Osteocyte (in vitro differentiated cells): ENCODE data around the gene FCRLA. TPM values are rescaled to one million over a fixed set of nuclear protein-coding genes. Genes with fewer than 3 reads are reported as not detected.
"Not testable (repeated sequence)": the region's sequence is repeated elsewhere in the genome, so short reads cannot be mapped to it uniquely, and the experiment has no call there.

Source experiments
- DNase-seq: peaks from one replicate; pipeline ENCODE4 v3.0.0; 2021; ENCODE audit warnings: mixed read lengths; ENCODE audit not compliant: unreplicated experiment; ENCODE audit errors: extremely low spot score
- H3K27ac Mint-ChIP-seq: one replicate; pipeline ENCODE4 v1.8.0; 2021; ENCODE audit warnings: mild to moderate bottlenecking, mixed read lengths; ENCODE audit not compliant: unreplicated experiment
- H3K27me3 Mint-ChIP-seq: one replicate; pipeline ENCODE4 v1.8.0; 2021; ENCODE audit warnings: mixed read lengths; ENCODE audit not compliant: unreplicated experiment
- H3K36me3 Mint-ChIP-seq: one replicate; pipeline ENCODE4 v1.8.0; 2021; ENCODE audit warnings: mixed read lengths; ENCODE audit not compliant: unreplicated experiment
- H3K4me1 Mint-ChIP-seq: one replicate; pipeline ENCODE4 v1.8.0; 2021; ENCODE audit warnings: mixed read lengths; ENCODE audit not compliant: unreplicated experiment
- H3K4me3 Mint-ChIP-seq: one replicate; pipeline ENCODE4 v1.8.0; 2021; ENCODE audit warnings: mild to moderate bottlenecking, moderate library complexity, mixed read lengths; ENCODE audit not compliant: unreplicated experiment
- H3K9me3 Mint-ChIP-seq: one replicate; pipeline ENCODE4 v1.8.0; 2021; ENCODE audit warnings: mixed read lengths; ENCODE audit not compliant: unreplicated experiment
- long read RNA-seq: library from polyadenylated mRNA; unstranded; transcript quantifications from one replicate; pipeline ENCODE4 v2.0.0, GENCODE V29; 2021
- total RNA-seq: library from RNA; stranded (reverse); gene quantifications from 2 replicates; pipeline ENCODE4 v1.2.1, GENCODE V29; 2021
- TF ChIP-seq, protein P1 (sequence below): fragments of 200-600 bp; sonication (generic); IDR thresholded peaks from 2 replicates; pipeline ENCODE4 v1.5.0; 2021; ENCODE audit warnings: antibody characterized with exemption, mild to moderate bottlenecking, moderate library complexity

The FCRLA gene, protein sequence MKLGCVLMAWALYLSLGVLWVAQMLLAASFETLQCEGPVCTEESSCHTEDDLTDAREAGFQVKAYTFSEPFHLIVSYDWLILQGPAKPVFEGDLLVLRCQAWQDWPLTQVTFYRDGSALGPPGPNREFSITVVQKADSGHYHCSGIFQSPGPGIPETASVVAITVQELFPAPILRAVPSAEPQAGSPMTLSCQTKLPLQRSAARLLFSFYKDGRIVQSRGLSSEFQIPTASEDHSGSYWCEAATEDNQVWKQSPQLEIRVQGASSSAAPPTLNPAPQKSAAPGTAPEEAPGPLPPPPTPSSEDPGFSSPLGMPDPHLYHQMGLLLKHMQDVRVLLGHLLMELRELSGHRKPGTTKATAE
- total RNA-seq: not detected in 2 replicates
- long read RNA-seq: 0 reads

DNA sequence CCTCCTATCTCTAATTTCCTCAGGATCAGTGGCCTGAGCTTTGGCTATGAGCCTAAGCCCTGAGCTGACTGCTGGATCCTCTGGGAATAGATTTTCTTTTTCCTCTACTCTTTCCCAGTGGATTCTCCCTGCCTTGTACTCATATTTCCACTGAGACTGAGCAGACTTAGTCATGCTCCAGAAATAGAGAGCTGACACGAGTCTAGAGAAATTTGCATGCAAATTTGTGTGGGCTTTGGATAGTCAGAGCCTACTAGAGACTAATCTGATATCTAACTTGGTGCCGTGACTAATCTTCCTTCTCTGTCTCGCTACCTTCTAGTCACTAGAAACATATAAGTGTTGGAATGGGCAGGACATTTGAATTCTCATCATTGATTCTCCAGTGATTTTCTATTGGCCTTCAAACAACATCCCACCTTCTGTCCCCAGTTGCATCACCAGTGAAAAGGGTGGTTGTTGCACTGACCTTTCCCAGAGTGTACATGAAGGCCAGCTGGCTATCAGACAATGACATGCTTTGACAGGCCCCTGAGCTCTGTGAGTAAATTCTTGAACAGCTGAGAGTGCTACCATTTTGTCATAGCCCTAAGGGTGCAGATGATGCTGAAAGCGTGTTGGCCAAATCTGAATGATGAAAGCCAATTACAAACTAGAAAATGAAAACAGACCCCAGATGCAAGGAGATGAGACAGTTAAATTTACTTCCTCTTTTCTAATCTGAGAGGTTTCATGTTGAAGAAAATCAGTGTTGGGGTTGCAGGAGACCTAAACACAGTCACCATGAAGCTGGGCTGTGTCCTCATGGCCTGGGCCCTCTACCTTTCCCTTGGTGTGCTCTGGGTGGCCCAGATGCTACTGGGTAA lies at the start of gene FCRLA:
Gene FCRLA, plus strand, starts transcription at position 748 of the 866 bp plus-strand sequence. Its CDS starts 36 bp downstream, at position 784.
- H3K27ac Mint-ChIP-seq: no peak within 1 kb of the TSS
- H3K4me1 Mint-ChIP-seq: no peaks in the 10 kb centered on the region
- peak; percentile 38 for DNase-seq

DNA sequence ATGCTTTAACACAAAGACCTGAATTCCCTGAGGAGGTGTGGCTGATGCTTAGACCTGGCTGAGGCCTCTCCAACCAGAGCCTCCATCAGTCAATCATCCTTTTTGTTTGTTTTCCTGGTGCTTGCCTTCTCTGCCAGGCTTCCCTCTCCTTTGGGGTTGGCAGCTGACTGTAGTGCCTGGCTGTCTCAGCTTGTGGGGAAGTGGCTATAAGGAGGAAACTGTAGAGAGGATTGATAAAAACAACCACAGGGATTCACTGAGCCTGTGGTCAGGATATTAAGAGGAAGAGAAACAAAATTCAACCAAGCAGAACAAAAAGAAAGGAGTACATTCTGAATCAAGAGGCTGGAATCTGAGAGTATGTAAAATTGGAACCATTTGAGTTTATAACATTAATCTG lies 48.5 kb upstream of the FCRLA start:
- H3K4me1 Mint-ChIP-seq, DNase-seq, H3K27ac Mint-ChIP-seq, H3K4me3 Mint-ChIP-seq, H3K36me3 Mint-ChIP-seq, H3K9me3 Mint-ChIP-seq, H3K27me3 Mint-ChIP-seq: not testable (repeated sequence)

More for the DNA sequence above, at the start of gene FCRLA:
- TF ChIP-seq, protein P1, sequence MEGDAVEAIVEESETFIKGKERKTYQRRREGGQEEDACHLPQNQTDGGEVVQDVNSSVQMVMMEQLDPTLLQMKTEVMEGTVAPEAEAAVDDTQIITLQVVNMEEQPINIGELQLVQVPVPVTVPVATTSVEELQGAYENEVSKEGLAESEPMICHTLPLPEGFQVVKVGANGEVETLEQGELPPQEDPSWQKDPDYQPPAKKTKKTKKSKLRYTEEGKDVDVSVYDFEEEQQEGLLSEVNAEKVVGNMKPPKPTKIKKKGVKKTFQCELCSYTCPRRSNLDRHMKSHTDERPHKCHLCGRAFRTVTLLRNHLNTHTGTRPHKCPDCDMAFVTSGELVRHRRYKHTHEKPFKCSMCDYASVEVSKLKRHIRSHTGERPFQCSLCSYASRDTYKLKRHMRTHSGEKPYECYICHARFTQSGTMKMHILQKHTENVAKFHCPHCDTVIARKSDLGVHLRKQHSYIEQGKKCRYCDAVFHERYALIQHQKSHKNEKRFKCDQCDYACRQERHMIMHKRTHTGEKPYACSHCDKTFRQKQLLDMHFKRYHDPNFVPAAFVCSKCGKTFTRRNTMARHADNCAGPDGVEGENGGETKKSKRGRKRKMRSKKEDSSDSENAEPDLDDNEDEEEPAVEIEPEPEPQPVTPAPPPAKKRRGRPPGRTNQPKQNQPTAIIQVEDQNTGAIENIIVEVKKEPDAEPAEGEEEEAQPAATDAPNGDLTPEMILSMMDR: no peak
- H3K36me3 Mint-ChIP-seq: no peaks in the 10 kb centered on the region
- H3K27me3 Mint-ChIP-seq: peaks cover 18% of the 10 kb centered on the region
- H3K4me3 Mint-ChIP-seq: no peak within 1 kb of the TSS
- no peaks in the 10 kb centered on the region for H3K9me3 Mint-ChIP-seq

DNA sequence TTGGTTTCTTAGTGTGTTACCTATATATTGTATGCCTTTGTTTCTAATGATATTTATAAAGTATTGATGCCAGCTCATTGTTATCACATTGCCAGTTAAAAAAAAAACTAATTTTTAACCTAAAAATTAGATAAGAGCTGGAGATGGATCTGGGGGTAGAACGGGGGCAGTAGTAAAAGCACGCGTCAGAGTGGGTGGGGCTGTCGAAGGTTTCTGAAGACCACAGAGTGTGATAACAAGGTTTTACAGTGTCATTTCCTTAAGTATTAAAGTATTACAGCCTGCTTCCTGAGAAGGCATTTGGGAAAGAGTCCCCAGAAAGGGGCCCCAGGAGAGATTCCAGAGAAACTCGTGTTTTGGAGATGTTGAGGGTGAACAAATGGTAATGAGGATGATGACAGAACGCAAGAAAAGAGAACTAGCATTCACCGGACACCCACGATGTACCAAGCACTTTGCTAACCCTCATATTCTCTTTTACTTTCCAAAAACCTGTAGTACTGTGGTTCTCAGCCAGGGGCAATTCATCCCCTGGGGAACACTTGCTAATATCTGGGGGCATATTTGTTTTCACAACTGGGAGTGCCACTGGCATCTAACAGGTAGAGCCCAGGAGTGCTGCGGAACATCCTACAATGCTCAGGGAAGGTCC lies 45.2 kb upstream of the FCRLA start:
- not testable (repeated sequence) for H3K4me3 Mint-ChIP-seq, H3K27me3 Mint-ChIP-seq, DNase-seq, H3K36me3 Mint-ChIP-seq, H3K4me1 Mint-ChIP-seq, H3K27ac Mint-ChIP-seq, H3K9me3 Mint-ChIP-seq

DNA sequence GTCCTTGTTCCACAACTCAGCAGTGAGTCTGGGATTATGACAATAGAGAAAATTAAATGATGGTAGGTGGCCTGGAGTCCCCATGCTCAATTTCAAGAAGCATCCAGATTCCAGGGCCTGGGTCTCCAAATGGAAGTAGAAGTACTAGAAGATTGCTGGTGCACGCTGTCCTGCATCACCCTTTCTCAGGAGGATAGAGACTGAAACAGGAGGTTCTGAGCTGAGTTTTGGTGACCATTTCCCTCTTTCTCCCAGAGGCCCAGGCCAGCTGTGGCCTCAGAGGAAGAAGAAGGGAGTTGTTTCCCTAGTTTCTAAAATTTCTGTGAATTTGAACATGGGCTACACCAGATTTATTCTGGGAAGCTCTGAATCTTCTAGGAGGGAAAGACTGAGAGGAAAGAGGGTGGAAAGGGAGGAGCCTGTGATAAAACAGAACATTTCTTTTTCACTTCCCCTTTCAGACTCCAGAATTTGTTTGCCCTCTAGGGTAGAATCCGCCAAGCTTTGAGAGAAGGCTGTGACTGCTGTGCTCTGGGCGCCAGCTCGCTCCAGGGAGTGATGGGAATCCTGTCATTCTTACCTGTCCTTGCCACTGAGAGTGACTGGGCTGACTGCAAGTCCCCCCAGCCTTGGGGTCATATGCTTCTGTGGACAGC lies 44.2 kb upstream of the FCRLA start, which contains the start of gene FCGR2B:
Gene FCGR2B, plus strand, starts transcription at position 460 of the 656 bp plus-strand sequence. Its CDS starts 99 bp downstream, at position 559.
- not testable (repeated sequence) for H3K4me3 Mint-ChIP-seq, H3K36me3 Mint-ChIP-seq, H3K27ac Mint-ChIP-seq, H3K27me3 Mint-ChIP-seq, DNase-seq, H3K4me1 Mint-ChIP-seq, H3K9me3 Mint-ChIP-seq

DNA sequence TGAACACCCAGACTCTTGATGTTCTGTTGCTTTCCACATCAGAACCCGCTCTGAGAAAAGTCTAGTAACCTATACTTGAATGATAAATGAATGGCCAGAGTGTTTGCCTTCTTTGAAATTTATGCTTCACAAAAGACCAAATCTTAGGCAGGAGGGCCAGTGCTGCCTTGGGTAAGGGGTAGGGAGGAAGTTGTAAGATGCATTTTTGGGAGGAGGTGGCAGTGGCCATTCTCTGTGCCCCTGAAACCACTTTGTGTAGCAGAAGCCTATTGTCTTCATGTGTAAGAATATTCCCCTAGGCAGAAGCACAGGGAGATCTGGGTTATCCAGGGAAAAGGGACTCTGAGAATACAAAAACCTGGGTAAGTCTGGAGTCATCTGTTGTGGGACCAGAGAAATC lies 43.5 kb upstream of the FCRLA start:
- not testable (repeated sequence) for H3K4me1 Mint-ChIP-seq, H3K4me3 Mint-ChIP-seq, H3K9me3 Mint-ChIP-seq, DNase-seq, H3K27me3 Mint-ChIP-seq, H3K36me3 Mint-ChIP-seq, H3K27ac Mint-ChIP-seq

DNA sequence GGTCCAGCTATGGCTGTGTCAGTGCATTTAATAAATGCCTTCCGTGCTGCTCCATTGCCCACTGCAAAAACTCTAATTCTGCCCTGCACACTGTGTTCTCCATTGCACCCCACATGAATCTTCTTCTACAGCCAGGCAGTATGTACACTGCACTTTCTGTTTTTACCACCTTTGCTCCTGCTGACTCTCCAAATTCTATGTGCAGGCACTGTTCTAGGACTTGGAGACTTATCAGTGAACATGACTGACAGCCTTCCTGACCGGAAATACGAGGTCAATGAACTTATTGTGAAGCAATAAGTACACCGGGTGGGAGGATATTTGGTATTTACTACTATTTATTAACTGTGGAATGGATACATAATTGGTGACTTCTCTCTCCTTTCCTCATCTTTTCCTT lies 42.3 kb upstream of the FCRLA start:
- not testable (repeated sequence) for H3K4me1 Mint-ChIP-seq, H3K4me3 Mint-ChIP-seq, H3K36me3 Mint-ChIP-seq, H3K27me3 Mint-ChIP-seq, H3K9me3 Mint-ChIP-seq, H3K27ac Mint-ChIP-seq, DNase-seq

DNA sequence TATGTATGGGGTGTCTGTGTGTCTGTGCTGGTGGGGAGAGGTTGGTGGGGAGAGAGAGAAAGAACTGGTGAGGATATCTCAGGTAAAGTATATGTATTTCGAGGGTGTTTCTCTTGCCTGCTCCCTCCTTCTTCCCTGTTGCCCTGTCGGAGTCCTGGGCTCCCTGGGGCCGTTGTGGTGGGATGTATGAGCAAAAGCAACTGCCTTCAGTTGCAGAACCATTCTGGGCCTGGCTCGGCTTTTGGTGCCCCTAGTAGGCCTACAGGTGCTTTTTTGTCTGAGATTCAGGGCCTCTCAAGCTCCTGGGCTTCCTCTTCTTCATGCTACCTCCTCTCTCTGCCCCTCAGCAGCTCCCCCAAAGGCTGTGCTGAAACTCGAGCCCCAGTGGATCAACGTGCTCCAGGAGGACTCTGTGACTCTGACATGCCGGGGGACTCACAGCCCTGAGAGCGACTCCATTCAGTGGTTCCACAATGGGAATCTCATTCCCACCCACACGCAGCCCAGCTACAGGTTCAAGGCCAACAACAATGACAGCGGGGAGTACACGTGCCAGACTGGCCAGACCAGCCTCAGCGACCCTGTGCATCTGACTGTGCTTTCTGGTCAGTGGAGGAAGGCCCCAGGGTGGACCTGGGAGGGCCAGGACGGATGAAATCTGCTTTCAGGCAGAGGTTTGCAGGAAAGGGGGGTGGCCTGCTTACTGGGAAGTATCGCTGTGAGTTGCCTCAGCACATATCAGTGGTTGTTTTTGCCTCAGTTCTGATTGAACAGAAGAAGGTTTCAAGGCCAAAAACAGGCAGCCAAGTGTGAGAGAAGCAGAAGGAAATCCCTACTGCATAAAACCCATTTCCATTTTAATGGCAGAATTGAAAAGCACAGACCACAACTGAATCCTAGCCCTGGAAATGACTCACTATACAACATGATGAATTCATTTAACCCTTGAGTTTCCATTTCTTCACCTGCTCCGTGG lies 35.7 kb upstream of the FCRLA start:
- H3K27ac Mint-ChIP-seq, H3K36me3 Mint-ChIP-seq, H3K9me3 Mint-ChIP-seq, H3K4me3 Mint-ChIP-seq, H3K4me1 Mint-ChIP-seq, DNase-seq, H3K27me3 Mint-ChIP-seq: not testable (repeated sequence)

DNA sequence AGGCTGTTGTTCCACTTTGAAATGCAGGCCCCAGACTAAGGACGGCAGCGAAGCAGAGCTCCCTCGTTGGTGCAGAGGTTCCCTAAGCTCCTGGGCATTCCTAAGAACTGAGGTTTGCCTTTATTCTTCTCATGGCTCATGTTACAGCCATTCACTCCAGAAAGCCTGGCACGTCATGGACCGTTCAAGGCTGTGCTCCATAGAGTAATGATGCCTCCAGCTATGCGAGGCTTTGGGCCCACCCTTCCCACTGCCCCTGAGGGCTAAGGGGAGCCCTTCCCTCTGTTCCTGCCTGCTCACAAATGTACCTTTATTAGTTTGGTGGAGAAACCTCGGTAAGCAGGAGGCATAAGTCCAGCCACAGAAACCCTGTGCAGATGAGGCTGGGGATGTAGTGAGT lies 33.6 kb upstream of the FCRLA start:
- H3K4me3 Mint-ChIP-seq, H3K27ac Mint-ChIP-seq, H3K4me1 Mint-ChIP-seq, DNase-seq, H3K36me3 Mint-ChIP-seq, H3K9me3 Mint-ChIP-seq: not testable (repeated sequence)
- peaks cover 18% of the 10 kb centered on the region for H3K27me3 Mint-ChIP-seq

DNA sequence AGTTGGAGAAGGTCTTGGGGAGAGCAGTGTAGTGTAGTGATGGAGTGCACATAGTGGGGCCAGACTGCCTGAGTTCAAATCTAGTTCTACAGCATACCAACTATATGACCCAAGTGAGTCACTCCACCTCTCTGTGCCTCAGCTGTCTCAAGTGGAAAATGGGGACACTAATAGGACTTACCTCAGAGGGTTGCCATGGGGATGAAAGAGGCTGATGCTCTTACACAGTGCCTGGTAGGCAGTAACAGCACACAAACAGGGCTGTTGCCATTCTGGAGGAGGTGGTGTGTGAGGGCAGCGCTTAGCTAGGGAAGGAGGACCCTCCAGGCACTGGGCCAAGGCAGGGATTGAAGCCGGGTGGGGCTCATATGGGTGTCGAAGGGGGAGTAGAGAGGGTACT lies 32.6 kb upstream of the FCRLA start:
- H3K27me3 Mint-ChIP-seq: peaks cover 21% of the 10 kb centered on the region
- H3K9me3 Mint-ChIP-seq, H3K27ac Mint-ChIP-seq: not testable (repeated sequence)

More for the DNA sequence above, 32.6 kb upstream of the FCRLA start:
- not testable (repeated sequence) for H3K4me1 Mint-ChIP-seq, DNase-seq, H3K36me3 Mint-ChIP-seq, H3K4me3 Mint-ChIP-seq
